Measurements from ENCODE around the gene CBX1.

- TF ChIP-seq CTCF (IDR thresholded peaks at IDR 0.05) (no peak), POLR2A (IDR thresholded peaks at IDR 0.05) (no peak)
Measured at GRCh38 chr17:48058393-48059124, 42.7 kb downstream of the CBX1 start.
